Smooth muscle cell (in vitro differentiated cells): ENCODE measurements around the gene NAGPA. TPM values are rescaled to one million over a fixed set of nuclear protein-coding genes. Genes with fewer than 3 reads are reported as not detected.

ENCODE experiments used
- DNase-seq: peaks from one replicate; lab custom pipeline; 2025; ENCODE audit not compliant: unreplicated experiment; lab: John Stamatoyannopoulos, UW
- H2AFZ ChIP-seq: fragments of 200-600 bp; sonication (generic); 2 replicates; pipeline ENCODE4 v1.6.0; 2016; ENCODE audit warnings: antibody characterized with exemption, low read depth, mild to moderate bottlenecking
- H3F3A ChIP-seq: fragments of 200-600 bp; sonication (generic); 2 replicates; pipeline ENCODE4 v1.6.0; 2017; ENCODE audit warnings: antibody characterized with exemption, low read depth
- H3K27ac ChIP-seq: fragments of 200-600 bp; sonication (generic); 2 replicates; pipeline ENCODE4 v1.5.1; 2016; ENCODE audit warnings: low read depth, mild to moderate bottlenecking
- H3K27me3 ChIP-seq: fragments of 200-600 bp; sonication (generic); 2 replicates; pipeline ENCODE4 v1.6.1; 2016; ENCODE audit warnings: low read depth, mild to moderate bottlenecking
- H3K36me3 ChIP-seq: fragments of 200-600 bp; sonication (generic); 2 replicates; pipeline ENCODE4 v1.5.1; 2016; ENCODE audit warnings: low read depth
- H3K4me1 ChIP-seq: fragments of 200-600 bp; sonication (generic); 2 replicates; pipeline ENCODE4 v1.5.1; 2016; ENCODE audit warnings: low read depth
- H3K4me2 ChIP-seq: fragments of 200-600 bp; sonication (generic); 2 replicates; pipeline ENCODE4 v1.6.0; 2016; ENCODE audit warnings: mild to moderate bottlenecking
- H3K4me3 ChIP-seq: fragments of 200-600 bp; sonication (generic); 2 replicates; pipeline ENCODE4 v1.5.1; 2016; ENCODE audit warnings: mild to moderate bottlenecking
- H3K79me2 ChIP-seq: fragments of 200-600 bp; sonication (generic); 2 replicates; pipeline ENCODE4 v1.6.0; 2016; ENCODE audit warnings: low read depth, mild to moderate bottlenecking
- H3K9ac ChIP-seq: fragments of 200-600 bp; sonication (generic); 2 replicates; pipeline ENCODE4 v1.6.0; 2016; ENCODE audit warnings: low read depth
- H3K9me3 ChIP-seq: fragments of 200-600 bp; sonication (generic); replicated peaks from 2 replicates; pipeline ENCODE4 v1.5.1; 2016; ENCODE audit warnings: low read depth
- H4K20me1 ChIP-seq: fragments of 200-600 bp; sonication (generic); 2 replicates; pipeline ENCODE4 v1.6.0; 2016; ENCODE audit warnings: low read depth
- CTCF ChIP-seq: fragments of 200-600 bp; sonication (generic); IDR thresholded peaks from 2 replicates; pipeline ENCODE4 v1.5.1; 2017; ENCODE audit warnings: borderline replicate concordance, mild to moderate bottlenecking, antibody characterized with exemption; ENCODE audit not compliant: insufficient read depth, poor library complexity, severe bottlenecking
- WGBS: methylation state at CpG from one replicate; pipeline ENCODE4 v1.1.7; 2016; ENCODE audit warnings: low lambda C conversion rate; 5-methylcytosine and 5-hydroxymethylcytosine counted together
- polyA plus RNA-seq: library from polyadenylated mRNA; unstranded; fragments of >200 nt; fragmentation: Nextera tagmentation; extraction: Ambion mirVana; gene quantifications from 2 replicates; pipeline ENCODE4 v1.2.1, GENCODE V29; 2016
- total RNA-seq: library from RNA; depleted of rRNA; stranded (reverse); fragments of >200 nt; gene quantifications from 2 replicates; pipeline ENCODE4 v1.2.3, GENCODE V29; 2014

NAGPA gene
- total and polyA plus RNA-seq, 2 experiments from 2014 or later: 3.8 to 5.4 TPM

- DNase-seq: no peak
- peaks cover 24% of the 10 kb centered on the region for H3K27me3 ChIP-seq
- H3K4me3 ChIP-seq: no peak overlapping the region
- no peak overlapping the region for H3K27ac ChIP-seq
- H3K9me3 ChIP-seq: no peaks in the 10 kb centered on the region
- H3K36me3 ChIP-seq: no peaks in the 10 kb centered on the region
- no peak overlapping the region for H3K9ac ChIP-seq
- 96% methylated on average over 14 of the region's 14 CpGs for WGBS
- H2AFZ ChIP-seq: no peak overlapping the region
- H3K79me2 ChIP-seq: no peaks in the 10 kb centered on the region
- H3K4me1 ChIP-seq: peaks cover 4% of the 10 kb centered on the region
- TF ChIP-seq CTCF: no peak
- no peak overlapping the region for H3K4me2 ChIP-seq
- no peaks in the 10 kb centered on the region for H4K20me1 ChIP-seq
- no peaks in the 10 kb centered on the region for H3F3A ChIP-seq
These were observed 42.0 kb downstream of the NAGPA start for GRCh38 chr16:4991754-4992153.

GRCh38 chr16:4990415-4990814 is 43.3 kb downstream of the NAGPA start:
- H3K4me3 ChIP-seq: no peak overlapping the region
- H3K4me2 ChIP-seq: no peak overlapping the region
- no peak for DNase-seq
- H3K36me3 ChIP-seq: no peaks in the 10 kb centered on the region
- no peak overlapping the region for H3K9ac ChIP-seq
- H3K79me2 ChIP-seq: no peaks in the 10 kb centered on the region
- no peaks in the 10 kb centered on the region for H4K20me1 ChIP-seq
- H3F3A ChIP-seq: no peaks in the 10 kb centered on the region
- no peak for TF ChIP-seq CTCF
- no peaks in the 10 kb centered on the region for H3K9me3 ChIP-seq
- H3K27ac ChIP-seq: no peak overlapping the region
- peaks cover 4% of the 10 kb centered on the region for H3K4me1 ChIP-seq
- no peak overlapping the region for H2AFZ ChIP-seq
- 88% methylated on average over 8 of the region's 8 CpGs for WGBS
- H3K27me3 ChIP-seq: peaks cover 36% of the 10 kb centered on the region

- Histone ChIP-seq H4K20me1 (no peaks in the 10 kb centered on the region), H3K79me2 (no peaks in the 10 kb centered on the region), H2AFZ (no peak overlapping the region), H3F3A (no peaks in the 10 kb centered on the region), H3K27me3 (peaks cover 36% of the 10 kb centered on the region), H3K4me3 (no peak overlapping the region), H3K9me3 (no peaks in the 10 kb centered on the region), H3K4me2 (no peak overlapping the region), H3K4me1 (no peaks in the 10 kb centered on the region), H3K9ac (no peak overlapping the region), H3K36me3 (no peaks in the 10 kb centered on the region), H3K27ac (no peak overlapping the region)
- 85% methylated on average over 9 of the region's 9 CpGs for WGBS
- no peak for DNase-seq
- TF ChIP-seq CTCF: no peak
These were observed 44.2 kb downstream of the NAGPA start for GRCh38 chr16:4989391-4990006.

- Histone ChIP-seq H3K9me3 (no peaks in the 10 kb centered on the region), H3K4me2 (no peak overlapping the region), H3K4me3 (no peak overlapping the region), H3K27ac (no peak overlapping the region), H3F3A (no peaks in the 10 kb centered on the region), H3K36me3 (no peaks in the 10 kb centered on the region), H3K79me2 (no peaks in the 10 kb centered on the region), H3K9ac (no peak overlapping the region), H2AFZ (no peak overlapping the region), H3K27me3 (peaks cover 36% of the 10 kb centered on the region), H3K4me1 (no peaks in the 10 kb centered on the region), H4K20me1 (no peaks in the 10 kb centered on the region)
- DNase-seq: no peak
- no peak for TF ChIP-seq CTCF
- WGBS: 92% methylated on average over 5 of the region's 5 CpGs
These were observed 45.1 kb downstream of the NAGPA start for GRCh38 chr16:4988647-4989046.
